ENCODE measurements around the gene MAGEA6.

DNA sequence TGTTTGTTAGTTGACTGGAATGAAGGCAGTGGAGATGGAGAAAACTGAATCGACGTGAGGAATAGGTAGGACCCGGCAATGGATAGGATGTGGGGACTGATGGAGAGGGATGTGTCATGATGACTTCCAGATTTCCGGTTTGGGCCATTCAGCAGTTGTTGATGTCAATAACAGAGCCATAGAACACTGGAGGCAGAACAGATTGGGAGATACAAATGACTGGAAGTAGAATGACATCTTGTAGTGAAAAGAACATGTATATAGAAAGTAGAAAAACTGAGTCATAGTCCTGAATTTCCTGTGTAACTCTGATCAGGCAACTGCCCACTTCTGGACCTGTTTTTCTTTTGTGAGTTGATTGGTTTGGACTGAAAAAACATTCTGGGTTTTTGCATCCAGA lies 36.5 kb upstream of the MAGEA6 start:
- no peak for TF ChIP-seq POLR2A (IDR thresholded peaks at IDR 0.05)
- TF ChIP-seq, protein P1, sequence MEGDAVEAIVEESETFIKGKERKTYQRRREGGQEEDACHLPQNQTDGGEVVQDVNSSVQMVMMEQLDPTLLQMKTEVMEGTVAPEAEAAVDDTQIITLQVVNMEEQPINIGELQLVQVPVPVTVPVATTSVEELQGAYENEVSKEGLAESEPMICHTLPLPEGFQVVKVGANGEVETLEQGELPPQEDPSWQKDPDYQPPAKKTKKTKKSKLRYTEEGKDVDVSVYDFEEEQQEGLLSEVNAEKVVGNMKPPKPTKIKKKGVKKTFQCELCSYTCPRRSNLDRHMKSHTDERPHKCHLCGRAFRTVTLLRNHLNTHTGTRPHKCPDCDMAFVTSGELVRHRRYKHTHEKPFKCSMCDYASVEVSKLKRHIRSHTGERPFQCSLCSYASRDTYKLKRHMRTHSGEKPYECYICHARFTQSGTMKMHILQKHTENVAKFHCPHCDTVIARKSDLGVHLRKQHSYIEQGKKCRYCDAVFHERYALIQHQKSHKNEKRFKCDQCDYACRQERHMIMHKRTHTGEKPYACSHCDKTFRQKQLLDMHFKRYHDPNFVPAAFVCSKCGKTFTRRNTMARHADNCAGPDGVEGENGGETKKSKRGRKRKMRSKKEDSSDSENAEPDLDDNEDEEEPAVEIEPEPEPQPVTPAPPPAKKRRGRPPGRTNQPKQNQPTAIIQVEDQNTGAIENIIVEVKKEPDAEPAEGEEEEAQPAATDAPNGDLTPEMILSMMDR (IDR thresholded peaks at IDR 0.05), result no peak
